ENCODE data around the gene MAST3.

DNA sequence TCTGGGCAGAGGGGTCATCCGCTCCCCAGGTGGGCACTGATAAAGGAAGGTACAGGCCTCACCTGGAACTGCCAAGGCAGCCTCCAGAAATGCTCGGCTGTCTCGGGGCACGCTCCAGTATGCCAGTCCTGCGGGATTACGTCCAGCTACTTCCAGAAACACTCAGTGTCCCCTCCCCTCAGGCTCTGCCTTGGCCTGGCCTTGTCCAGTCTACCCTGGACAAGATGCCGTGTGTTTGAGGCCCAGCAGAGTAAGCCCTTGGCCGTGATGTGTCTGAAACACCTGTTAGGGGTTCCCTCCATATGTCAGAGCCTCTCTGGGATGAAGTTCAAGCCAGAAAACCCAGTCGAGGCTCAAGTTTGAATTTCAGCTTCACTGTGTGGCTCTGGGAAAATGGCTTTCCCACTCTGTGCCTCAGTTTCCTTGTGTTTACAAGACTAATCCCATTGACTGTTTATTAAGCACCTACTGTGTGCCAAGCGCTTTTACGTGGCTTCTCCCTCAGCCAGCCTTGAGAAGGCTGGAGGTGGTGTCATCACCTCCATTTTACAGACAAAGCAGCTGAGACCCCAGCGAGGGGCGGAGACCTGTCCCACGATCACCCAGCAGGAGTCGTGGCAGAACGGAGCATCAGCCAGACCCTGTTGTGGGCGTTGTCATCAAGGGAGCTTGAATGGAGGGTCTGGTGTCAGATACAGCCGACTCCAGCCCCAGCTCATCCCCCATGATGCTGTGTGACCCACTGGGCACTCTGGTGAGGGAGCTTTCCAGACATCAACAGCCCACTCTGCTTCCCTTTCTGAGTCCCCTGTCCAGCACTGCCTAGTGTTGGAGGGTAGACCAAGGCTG lies 53.4 kb downstream of the MAST3 start:
- TF ChIP-seq, protein P1, sequence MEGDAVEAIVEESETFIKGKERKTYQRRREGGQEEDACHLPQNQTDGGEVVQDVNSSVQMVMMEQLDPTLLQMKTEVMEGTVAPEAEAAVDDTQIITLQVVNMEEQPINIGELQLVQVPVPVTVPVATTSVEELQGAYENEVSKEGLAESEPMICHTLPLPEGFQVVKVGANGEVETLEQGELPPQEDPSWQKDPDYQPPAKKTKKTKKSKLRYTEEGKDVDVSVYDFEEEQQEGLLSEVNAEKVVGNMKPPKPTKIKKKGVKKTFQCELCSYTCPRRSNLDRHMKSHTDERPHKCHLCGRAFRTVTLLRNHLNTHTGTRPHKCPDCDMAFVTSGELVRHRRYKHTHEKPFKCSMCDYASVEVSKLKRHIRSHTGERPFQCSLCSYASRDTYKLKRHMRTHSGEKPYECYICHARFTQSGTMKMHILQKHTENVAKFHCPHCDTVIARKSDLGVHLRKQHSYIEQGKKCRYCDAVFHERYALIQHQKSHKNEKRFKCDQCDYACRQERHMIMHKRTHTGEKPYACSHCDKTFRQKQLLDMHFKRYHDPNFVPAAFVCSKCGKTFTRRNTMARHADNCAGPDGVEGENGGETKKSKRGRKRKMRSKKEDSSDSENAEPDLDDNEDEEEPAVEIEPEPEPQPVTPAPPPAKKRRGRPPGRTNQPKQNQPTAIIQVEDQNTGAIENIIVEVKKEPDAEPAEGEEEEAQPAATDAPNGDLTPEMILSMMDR (IDR thresholded peaks at IDR 0.05), result no peak
- TF ChIP-seq POLR2A (IDR thresholded peaks at IDR 0.05) (no peak), EP300 (IDR thresholded peaks at IDR 0.05) (no peak)
